Activated CD4-positive, CD25-positive, alpha-beta regulatory T cell (primary cell): ENCODE measurements around the gene APBB2.
"Not testable (repeated sequence)": the region's sequence is repeated elsewhere in the genome, so short reads cannot be mapped to it uniquely, and the experiment has no call there.

Experiments used
- DNase-seq, 4 experiments: peaks; one replicate each; lab custom pipeline; 2025; lab: John Stamatoyannopoulos, UW

The APBB2 gene

DNA sequence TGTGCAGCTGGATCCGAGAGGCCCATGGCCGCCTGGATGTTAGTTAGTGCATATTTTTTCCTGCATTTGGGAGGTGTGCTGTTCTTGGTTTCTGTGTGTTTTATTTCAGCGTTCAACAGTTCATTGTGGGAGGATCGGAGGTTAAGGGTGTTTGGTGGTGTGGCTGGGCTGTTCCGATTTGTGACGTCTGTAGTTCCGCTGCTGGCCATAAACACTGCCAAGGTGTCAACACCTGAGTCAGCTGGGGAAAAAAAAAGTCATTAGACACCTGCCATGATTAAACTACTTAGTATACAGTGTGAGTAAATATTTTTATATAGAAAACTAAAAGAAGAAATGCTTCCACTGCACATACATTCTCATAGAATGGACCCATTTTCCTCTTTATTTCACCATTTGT is 200.2 kb downstream of the APBB2 start:
- no peak for DNase-seq

DNA sequence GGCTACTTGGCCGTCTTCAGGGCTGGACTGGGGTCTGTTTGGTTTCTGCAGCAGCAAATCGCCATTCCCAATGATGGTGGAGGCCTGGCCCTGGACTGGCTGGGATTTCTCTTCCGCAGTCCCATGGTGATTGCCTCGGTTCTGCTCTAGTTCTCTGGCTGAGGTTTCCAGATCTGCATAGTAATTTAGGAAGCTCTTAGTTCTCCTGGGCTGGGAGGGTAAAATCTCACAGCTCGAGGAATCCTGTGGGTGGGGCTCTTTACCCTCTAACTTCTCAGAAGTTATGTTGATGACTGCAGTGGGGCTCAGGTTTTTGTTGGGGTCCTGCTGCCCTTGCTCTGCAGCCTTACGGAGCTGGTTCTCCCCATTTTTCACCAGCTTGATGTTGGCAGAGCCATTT is 200.6 kb downstream of the APBB2 start:
- no peak for DNase-seq

DNA sequence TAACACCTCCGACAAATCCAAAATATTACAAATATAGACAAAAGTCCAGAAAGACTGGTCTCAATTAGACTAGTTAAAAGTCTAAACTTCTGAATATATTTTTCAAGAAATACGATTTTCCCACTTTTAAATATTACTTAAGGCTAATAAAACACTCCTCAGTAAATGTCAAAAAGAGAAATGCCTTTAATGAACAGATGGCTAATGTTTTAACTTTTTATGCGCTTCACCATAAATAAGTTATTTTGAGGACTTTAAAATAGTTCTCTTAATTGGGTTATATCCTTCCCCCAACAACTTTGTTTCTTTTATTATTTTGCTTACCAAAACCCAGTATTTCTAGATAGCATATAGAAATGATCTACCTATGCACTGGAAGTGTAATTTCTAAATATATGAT is 201.4 kb downstream of the APBB2 start:
- no peak for DNase-seq

DNA sequence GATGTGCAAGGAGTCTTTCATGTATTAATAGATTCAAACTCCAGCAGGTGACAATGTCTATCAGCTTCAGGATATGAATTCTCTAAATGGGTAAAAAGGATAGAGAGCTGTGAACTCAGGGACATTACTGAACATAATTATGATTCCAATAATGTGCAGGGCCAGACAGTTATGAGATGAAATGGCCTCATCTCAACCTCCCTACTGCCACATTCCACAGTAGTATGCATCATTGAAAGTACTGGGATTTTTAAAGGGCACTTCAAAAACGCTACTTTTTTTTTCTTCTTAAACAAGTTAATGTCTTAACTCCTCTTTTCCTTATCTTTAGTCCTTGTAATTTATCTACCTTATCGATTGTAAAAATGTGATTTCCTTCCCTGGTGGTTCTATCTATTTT is 202.0 kb downstream of the APBB2 start:
- DNase-seq, result no peak

DNA sequence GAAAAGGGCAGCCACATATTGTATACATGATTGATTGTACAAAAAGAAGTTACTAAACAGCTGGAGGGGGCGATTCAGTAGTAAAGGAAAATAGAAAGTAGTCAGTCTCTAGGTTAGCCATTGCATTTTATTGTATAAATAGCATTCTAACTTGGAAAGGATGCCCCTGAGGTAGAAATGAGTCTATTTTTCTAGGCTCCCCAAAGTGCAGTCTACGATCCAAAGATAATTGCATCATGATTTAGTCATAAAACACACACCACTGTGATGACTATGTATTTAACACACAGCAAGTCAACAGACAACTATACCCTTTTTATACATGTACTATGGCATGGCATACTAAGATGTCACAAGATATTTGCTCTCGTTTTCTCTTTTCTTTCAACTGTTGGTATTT is 204.9 kb downstream of the APBB2 start:
- no peak for DNase-seq

DNA sequence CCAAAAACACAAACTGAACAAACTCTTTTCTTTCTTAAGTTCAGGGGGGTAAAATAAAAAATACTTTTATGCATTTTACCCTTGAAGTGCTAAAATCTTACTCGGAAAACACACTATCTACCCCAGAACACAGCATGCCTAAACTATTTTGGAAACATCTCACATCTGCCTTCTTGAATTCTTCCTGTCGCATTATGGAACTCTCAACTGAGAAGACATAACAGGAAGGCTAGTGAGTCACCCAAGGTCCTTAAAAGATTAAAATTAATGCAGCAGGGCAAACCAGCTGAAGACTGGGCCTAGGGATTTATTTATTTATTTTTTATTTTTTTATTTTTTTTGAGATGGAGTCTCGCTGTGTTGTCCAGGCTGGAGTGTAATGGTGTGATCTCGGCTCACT is 208.2 kb downstream of the APBB2 start:
- no peak for DNase-seq

DNA sequence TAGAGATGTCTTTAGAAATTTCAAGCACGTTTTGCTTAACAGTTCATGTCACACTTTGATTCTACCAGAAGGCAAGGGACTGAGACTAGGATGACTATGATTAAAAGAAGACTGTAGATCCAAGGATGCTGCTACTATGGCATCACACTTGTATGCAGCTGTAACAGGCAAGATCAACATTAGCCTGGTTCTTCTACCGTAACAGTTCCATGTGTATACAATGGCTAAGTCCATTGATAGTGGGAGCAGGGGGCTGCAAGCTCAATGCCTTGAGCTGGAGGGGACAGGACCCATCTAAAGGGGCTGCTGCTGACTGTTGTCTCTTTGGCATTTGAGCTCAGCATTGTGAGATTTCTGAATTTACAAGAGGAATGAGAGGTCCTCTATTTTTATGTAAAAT is 212.0 kb downstream of the APBB2 start:
- no peak for DNase-seq

DNA sequence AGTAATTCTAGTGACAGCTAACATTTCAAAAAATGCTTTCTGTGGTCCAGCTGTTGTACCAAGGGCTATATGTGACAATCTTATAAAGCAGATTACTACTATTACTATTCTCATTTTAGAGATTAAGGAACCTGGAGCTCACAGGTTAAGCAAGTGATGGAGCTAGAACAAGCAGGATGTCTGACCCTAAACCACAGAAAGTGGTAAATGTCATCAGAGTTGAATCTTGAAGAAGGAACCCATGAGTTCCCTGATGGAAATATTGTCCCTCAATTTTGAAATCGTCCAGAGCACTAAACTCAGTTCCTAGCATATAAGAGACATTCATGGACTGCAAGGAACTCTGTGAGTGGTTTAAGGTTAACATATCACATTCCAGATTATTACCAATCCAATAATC is 214.0 kb downstream of the APBB2 start:
- no peak for DNase-seq

DNA sequence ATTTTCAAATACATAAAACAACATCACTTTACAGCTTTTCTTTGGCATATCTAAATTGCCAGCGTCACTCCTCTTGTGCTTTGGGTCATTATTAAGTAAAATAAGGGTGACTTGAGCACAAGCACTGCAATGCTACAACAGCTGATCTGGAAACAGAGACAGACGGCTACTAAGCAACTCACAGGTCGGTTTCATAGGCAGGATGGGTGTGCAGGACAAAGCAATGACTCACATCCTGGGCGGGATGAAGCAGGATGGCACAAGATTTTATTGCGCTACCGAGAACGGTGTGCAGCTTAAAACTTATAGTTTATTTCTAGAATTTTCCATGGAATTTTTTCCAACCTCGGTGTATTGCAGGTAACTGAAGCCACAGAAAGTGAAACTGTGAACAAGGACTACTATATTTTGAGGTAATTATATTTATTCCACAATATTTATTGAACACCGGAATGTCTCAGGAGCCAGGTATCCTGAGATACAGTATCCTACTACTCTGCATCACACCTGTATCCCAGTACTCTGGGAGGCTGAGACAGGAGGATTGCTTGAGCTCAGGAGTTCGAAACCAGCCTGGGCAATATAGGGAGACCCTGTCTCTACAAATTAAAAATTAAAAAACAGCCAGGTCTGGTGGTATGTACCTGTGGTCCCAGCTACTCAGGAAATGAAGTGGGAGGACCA is 215.5 kb downstream of the APBB2 start:
- no peak for DNase-seq

DNA sequence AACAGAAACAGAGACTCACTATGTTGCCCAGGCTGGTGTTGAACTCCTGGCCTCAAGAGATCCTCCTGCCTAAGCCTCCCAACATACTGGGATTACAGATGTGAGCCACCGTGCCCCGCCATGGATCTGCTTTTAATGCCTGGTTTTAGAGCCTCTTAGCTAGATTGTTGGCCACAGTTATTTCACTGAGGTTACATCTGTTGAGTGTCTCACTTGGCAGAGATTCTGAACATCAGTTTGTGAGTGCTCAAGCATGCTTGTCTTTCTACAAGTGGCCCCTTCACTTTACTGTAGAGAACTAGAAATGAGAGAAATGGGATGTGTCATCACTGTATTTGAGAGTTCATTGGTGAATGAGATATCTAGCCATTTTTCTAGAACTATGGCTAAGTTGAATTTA is 218.5 kb downstream of the APBB2 start:
- no peak for DNase-seq

DNA sequence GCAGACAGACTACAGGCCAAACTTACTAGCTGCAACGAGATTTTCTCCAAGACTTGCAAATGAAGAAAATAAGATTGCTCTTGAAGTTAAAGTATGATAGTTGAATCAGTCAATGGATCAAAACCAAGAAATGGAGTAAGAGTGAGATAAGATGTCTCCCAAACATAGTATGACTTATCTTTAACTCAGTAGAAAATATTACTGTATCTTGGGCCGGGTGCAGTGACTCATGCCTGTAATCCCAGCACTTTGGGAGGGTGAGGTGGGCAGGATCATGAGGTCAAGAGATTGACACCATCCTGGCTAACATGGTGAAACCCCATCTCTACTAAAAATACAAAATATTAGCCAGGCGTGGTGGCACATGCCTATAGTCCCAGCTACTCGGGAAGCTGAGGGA is 220.0 kb downstream of the APBB2 start:
- not testable (repeated sequence) for DNase-seq

DNA sequence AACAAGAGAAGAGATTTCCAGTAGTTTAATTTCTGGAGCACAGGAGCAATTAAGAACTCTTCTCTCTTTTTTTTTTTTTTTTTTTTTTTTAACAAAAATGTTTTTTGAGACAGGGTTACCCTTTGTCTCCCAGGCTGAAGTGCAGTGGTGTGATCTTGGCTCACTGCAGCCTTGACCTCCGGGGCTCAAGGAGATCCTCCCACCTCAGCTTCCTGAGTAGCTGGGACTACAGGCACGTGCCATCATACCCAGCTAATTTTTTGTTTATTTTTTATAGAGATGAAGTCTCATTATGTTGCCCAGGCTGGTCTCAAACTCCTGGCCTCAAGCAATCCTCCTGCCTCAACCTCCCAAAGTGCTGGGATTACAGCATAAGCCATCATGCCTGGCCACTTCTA is 221.0 kb downstream of the APBB2 start:
- DNase-seq, result not testable (repeated sequence)

DNA sequence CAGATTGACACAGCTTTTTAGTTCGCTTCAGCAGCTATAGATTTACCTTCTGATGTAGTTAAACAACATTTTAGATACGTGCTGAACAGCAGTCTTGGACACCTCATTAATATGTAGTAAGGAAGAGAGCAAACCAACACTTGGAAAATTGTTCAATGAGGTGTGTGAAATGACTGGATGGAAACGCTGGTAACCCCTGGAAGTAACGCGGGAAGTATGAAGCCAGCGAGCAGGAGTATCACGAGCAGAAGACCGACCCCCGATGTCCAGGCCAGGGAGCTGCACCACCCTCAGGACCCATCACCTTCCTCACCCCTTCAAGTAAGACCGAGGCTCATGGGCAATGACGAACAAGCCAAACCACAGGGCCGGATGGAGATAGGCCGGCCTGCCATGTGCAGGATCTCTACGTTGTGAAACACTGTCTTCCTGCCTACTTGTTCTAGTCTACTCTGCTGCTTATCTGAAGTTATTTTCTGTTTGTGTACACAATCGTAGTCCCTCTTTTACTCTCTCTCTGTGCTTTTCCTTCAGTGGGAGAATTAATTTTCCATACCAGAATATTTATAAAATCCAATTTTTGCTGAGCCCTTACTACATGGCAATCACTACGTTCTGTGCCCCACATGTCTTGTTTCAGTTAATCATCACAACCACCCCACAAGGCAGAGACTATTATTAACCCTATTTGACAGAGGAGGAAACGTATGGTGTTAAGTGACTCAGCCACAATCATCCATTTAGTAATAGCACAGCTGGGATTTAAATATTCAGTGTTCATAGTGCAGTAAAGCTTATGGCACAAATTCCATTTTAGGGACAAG is 221.7 kb downstream of the APBB2 start:
- no peak for DNase-seq

DNA sequence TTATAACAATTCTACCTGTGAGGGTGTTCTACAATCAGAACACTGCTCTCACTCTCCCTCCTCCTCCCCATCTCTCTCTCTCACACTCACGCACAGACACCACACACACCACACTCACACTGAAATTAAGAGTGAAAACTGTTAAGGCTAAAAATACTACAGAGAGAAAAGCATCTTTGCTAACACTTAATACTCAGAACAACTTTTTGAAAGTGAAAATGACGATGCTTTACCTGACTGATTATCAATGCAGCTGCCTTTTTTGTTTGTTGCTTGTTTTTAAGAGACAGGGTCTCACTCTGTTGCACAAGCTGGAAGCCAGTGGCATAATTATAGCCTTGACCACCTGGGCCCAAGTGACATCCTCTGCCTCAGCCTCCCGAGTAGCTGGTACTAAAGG is 222.4 kb downstream of the APBB2 start:
- DNase-seq, result no peak

DNA sequence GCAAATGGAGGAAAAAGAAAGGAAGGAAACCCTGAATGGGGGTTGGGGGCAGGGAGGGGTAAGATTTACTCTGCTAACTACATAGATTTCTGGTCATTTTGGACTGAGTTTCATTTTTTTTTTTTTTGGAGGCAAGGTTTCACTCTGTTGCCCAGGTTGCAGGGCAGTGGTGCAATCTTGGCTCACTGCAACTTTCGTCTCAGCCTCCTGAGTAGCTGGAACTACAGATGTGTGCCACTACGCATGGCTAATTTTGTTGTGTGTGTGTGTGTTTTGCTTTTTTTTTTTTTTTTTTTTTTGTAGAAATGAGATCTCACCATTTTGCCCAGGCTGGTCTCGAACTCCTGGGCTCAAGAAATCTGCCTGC is 223.5 kb downstream of the APBB2 start:
- no peak for DNase-seq

DNA sequence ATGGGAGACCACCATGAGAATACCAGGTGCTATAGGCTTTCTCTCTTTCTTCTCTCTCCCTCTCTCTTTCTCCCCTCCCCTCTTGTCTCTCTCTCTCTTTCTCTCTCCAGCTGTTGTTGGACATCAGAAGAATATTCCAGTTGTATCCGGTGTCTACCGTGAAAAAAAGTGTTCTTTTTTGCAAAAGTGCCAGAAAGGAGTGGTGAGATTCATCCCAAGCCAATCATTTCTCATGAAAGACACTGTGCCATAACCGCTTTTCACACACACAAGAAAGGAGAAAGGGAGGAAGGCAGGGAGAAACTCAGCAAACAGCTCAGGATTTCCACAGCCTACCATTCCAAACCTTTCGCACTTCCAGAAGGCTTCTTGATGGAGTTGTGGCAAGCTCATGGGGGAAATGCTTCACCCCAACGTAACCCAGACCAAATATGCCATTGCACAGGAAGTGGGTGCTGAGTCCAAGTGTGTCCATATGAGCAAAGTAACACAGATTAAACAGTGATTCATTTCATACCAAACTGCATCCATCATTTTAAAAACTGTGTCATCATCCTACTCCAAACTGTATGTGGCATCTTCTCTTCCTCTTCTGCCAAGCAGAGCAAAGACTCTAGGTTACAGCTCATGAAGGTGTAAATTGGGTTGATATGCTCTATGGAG is 224.0 kb downstream of the APBB2 start:
- DNase-seq, result no peak

DNA sequence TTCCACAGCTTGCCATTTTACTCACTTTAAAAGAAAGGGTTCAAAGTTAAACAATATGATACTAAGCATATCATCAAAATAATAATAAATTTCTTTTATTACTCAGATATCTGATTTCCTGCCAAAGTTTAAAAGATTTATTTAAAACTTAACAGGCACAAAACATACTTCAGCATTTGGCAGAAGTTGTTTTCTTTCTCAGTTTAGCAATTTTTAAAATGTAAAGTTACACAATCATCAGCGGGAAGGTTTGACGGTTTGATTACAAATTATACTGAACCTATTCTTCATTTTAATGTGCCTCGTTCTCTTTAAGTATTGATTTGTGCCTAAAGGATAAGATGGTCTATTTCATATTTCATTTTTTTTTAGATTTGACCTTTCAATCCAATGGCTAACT is 227.2 kb downstream of the APBB2 start:
- DNase-seq, result no peak

DNA sequence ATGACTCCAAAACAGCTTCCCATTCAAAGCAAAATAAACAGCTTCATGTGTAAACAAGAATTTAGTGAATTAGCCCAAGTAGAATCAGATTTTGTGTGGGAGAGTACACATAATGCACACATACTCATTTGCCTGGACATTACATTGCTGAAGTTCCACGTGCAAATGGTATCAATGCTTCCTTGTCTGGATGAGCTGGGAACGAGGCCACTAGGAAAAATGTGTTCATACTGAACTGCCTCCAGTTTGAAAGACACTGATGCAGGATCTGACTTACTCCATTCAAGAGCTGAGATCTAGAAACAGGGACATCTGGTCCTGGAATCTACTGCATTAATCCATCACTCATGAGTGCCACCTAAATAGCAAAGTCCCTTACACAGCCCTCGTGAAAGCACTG is 228.0 kb downstream of the APBB2 start:
- no peak for DNase-seq

DNA sequence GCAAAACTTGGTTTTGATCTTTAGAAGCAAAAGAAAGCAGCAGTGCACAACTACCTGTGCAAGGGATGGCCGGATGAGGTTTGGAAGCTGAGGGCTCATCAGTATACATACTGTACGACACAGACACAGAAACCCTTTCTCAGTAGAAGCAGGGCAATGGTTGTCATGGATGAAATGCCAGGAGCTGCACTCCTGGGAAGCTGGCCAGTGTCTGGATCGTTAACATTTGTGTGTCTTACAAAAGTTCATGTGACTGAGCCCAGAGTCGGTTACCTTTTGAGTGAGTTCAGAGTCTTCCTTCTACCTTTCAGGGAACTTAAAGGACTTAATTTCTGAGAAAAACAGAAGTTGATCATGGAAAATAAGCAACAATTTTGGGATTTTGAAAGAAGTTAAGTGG is 230.3 kb downstream of the APBB2 start:
- no peak for DNase-seq

DNA sequence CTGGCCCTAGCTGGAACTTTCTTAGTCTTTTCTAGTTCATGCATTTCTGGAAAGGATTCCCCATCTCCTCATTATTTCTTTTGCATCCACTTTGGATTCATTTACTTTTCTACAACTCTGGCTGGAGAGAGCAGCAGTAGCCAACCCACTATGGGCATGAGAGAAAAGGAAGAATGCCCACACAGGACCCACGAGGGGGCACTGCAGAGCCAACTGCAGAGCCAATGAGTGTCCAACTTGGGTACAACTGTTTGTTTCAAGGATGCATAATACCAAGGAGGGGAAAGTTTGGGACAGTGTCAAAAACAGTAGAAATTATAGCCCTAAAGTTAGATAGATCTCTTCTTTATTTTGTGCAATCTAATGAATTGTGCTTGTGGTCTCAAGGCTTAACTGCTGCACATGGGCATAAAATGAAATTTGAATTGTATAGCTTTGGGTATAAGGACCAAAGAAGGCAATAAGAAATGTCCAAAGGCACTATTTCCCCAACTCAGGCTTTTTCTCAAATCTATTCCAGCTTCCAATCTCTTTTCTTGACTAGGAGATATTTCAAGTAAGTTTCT is 233.9 kb downstream of the APBB2 start:
- no peak for DNase-seq

DNA sequence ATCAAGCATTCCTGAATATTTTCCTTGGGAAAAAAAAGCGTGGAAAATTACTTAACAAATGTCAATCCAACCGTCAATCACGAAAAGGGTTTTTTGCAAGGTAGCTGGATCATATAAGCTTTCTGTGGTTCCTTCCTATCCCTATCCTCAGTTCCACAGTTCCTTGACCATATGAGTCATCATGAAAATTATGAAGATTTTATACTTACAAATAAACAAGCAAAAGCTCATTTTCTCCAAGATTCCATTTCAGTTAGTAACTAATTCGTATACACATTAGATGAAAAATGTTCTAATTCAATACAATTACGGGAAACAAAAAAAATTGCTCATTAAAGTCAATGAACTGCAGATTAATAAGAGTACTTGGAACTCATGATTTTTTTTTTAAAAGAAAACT is 235.8 kb downstream of the APBB2 start:
- no peak for DNase-seq

DNA sequence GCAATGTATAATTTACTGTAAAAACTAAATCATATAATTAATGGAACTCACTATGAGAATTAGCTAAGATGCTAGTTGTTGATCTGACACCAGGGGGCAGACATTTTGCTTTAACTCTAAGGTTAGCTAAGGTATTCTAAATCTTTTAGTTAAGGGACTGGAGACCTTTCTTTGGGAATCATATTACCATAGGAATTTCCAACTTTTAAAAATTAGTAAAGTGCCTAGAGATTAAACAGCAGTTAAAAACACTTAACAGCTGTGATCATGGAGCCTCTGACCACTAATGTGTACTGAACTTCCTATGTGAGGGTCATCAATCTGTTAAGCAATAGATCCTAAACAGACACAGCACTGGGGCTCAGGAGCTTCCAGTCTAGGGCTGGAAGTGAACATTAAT is 238.0 kb downstream of the APBB2 start:
- DNase-seq, result no peak

DNA sequence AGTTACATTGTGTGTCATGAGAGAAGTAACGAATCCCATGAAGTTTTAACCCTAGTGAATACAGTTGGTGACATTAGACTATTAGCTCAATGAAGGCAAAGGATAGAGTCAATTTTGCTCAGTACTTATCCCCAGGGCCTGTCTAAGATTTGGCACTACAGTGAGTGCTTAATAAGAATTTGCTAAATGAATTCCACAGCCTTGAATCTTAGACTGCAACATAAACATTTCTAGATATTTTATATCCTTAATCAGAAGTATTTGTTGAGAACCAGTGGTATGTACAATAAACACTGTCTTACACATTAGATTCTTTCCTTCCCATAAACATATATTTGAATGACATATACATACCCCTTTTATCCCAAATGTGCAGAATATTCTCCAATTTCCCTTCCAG is 241.6 kb downstream of the APBB2 start:
- DNase-seq, result no peak
